Breast epithelium (tissue), 4 donors: ENCODE results near the gene GTF2H2. TPM values are rescaled to one million over a fixed set of nuclear protein-coding genes. Genes with fewer than 3 reads are reported as not detected.
"Not testable (repeated sequence)": the region's sequence is repeated elsewhere in the genome, so short reads cannot be mapped to it uniquely, and the experiment has no call there.

Experiments used
- DNase-seq, 2 donors: peaks; one replicate each; pipeline ENCODE4 v3.0.0-alpha.2; 2019; ENCODE audit warnings: low spot score in 2 of 2
- H3K27ac ChIP-seq, 2 donors: fragments of 200-600 bp; sonication (generic) in 1 of 2; one replicate each; pipeline ENCODE4 v1.5.1; 2016 to 2019; ENCODE audit warnings: mild to moderate bottlenecking in 1 of 2
- H3K27me3 ChIP-seq, 2 donors: fragments of 200-600 bp; sonication (generic) in 1 of 2; one replicate each; pipeline versions ENCODE4 v1.5.1 to v1.6.0; 2017 to 2019; ENCODE audit warnings: control low read depth in 1 of 2, mild to moderate bottlenecking in 1 of 2
- H3K36me3 ChIP-seq: fragments of 200-600 bp; one replicate; pipeline ENCODE4 v1.5.1; 2019
- H3K4me1 ChIP-seq, 2 donors: fragments of 200-600 bp; sonication (generic); one replicate each; pipeline ENCODE4 v1.5.1; 2016 to 2019; ENCODE audit warnings: control low read depth in 1 of 2
- H3K4me3 ChIP-seq, 3 donors: fragments of 200-600 bp; sonication (generic); 1 replicate in 2 of 3; 2 replicates in 1 of 3; pipeline ENCODE4 v1.5.1; 2016 to 2019; ENCODE audit warnings: mild to moderate bottlenecking in 3 of 3, moderate library complexity in 2 of 3
- H3K9me3 ChIP-seq, 2 donors: fragments of 200-600 bp; sonication (generic) in 1 of 2; one replicate each; pipeline ENCODE4 v1.5.1; 2016 to 2019; ENCODE audit warnings: control low read depth in 1 of 2
- CTCF ChIP-seq, 3 donors: fragments of 450-650 bp; IDR thresholded peaks; one replicate each; pipeline ENCODE4 v1.5.1; 2016 to 2017; ENCODE audit warnings: antibody characterized with exemption in 3 of 3, mild to moderate bottlenecking in 3 of 3, moderate library complexity in 3 of 3
- POLR2A ChIP-seq: fragments of 450-650 bp; IDR thresholded peaks from one replicate; pipeline ENCODE4 v1.6.1; 2016; ENCODE audit warnings: antibody characterized with exemption, mild to moderate bottlenecking, moderate library complexity
- POLR2AphosphoS5 ChIP-seq, 3 donors: sonication (generic); formaldehyde crosslinking; IDR thresholded peaks; one replicate each; pipeline ENCODE4 v1.6.1; 2017; ENCODE audit warnings: antibody characterized with exemption in 3 of 3
- intact Hi-C: fragments of 100-400 bp; cut with DNase I; formaldehyde crosslinking; loops from one replicate; pipeline ENCODE4 v1.15.1; 2023; ENCODE audit warnings: low total_unique reads
- total RNA-seq, 3 donors: library from RNA; depleted of rRNA; stranded (reverse); fragments of >200 nt; gene quantifications; one replicate each; pipeline ENCODE4 v1.1.0, GENCODE V29; 2016

The GTF2H2 gene
- total RNA-seq, 3 donors from 2014 or later: 10.7 to 25.3 (median 23.9) TPM

- intact Hi-C loops, H3K36me3 ChIP-seq, H3K4me1 ChIP-seq, H3K9me3 ChIP-seq, H3K27me3 ChIP-seq, H3K27ac ChIP-seq, DNase-seq, H3K4me3 ChIP-seq: not testable (repeated sequence)
Observed at GRCh38 chr5:71044808-71045207, 22.7 kb downstream of the GTF2H2 start.

DNA sequence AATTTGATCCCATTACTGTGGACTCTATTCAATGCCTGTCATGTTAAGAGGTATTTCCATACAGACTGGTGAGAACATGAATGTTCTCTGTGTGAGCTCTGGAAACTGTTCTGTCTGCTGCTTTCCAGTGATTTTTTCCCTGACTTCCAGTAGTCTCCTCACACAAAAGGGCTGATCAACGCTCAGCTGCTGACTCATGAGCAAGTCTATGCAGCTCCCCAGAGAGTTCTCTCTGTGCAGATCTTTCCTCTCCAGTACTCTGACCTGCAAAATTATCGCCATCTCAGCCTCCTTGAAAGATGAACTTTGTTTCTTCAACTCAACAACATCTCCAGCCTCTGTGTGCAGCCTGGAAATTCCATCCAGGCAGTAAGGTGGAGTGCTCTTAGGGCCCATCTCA lies 23.3 kb downstream of the GTF2H2 start:
- H3K9me3 ChIP-seq, H3K36me3 ChIP-seq, H3K27me3 ChIP-seq, DNase-seq, H3K4me3 ChIP-seq, intact Hi-C loops, H3K4me1 ChIP-seq, H3K27ac ChIP-seq: not testable (repeated sequence)

GRCh38 chr5:71031046-71031776 lies 36.3 kb downstream of the GTF2H2 start:
- intact Hi-C loops, H3K4me1 ChIP-seq, H3K9me3 ChIP-seq, H3K4me3 ChIP-seq, H3K27me3 ChIP-seq, DNase-seq, H3K27ac ChIP-seq, H3K36me3 ChIP-seq: not testable (repeated sequence)

DNA sequence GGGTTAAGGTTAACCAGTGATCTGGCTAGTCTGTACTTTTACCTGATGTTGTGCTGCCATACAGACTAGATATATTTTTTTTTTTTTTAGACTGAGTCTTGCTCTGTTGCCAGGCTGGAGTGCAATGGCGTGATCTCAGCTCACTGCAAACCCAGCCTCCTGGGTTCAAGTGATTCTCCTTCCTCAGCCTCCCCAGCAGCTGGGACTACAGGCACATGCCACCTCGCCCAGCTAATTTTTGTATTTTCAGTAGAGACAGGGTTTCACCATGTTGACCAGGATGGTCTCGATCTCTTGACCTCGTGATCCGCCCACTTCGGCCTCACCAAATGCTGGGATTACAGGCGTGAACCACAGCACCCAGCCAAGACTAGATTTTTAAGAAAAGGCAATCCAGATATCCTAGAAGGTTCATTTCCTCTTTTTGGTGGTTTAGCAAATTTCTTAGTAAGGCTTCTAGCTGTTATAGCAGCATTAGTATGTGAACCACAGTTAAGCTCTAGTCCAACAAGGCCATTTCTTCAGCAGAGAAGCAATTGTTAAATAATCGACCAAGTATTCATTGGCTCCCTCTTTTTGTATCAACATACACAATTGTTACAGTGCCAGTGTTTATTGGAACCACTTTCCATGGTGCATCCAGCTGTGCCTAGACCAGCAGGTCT lies 42.1 kb downstream of the GTF2H2 start, which contains the start of gene NAIP:
Gene NAIP, minus strand, starts transcription at position 51 of the 665 bp plus-strand sequence. CDS start 12,424 bp downstream, outside the sequence.
- H3K4me3 ChIP-seq, H3K4me1 ChIP-seq, DNase-seq, H3K27me3 ChIP-seq, H3K36me3 ChIP-seq, H3K9me3 ChIP-seq, H3K27ac ChIP-seq, intact Hi-C loops: not testable (repeated sequence)

DNA sequence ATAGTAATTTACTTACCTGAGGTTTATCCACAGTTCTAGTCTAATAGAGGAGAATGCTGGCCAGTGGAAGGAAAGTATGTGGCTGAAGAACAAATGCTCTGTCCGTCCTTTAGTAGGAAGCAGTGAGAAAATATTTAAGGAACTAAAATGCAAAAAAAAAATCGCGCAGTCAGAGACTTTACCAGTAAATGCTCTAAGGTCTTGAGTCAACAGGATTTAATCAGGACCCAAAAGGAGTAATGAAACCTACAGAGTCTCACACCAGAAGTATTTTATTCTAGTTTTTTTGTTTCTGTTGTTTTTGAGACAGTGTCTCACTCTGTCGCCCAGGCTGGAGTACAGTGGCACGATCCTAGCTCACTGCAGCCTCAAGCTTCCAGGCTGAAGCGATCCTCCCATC lies 46.8 kb downstream of the GTF2H2 start:
- H3K4me1 ChIP-seq, H3K9me3 ChIP-seq, H3K27ac ChIP-seq, DNase-seq, H3K4me3 ChIP-seq, H3K36me3 ChIP-seq, H3K27me3 ChIP-seq, intact Hi-C loops: not testable (repeated sequence)

DNA sequence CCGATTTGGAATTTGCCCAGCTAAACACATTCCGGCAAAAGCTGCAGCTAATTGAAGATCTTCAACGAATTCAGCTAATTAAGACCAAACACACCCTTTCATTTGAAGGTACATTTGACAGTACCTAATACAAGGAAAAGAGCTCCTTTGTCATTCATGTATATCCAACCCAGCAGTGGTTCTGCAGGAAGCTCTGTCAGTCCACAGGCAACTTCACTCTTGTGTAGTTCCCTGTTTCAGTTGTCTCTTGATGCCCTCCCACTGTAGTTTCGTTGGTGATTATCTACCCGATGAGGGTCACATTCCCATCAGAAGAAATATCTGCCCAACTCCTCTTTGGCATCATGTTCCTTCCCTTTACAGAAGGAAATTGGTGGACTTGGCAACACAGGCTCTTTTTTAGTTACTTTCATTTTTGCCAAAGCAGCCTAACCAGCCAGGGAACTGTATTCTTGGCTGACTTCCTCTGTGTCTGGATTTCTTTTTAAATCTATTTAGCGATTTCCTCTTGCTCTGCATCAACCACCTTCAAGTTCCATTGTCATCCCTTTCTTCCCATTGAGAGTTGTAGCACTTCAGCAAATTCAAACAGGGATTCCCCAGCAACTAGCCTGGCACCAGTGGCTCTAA lies 49.0 kb downstream of the GTF2H2 start:
- H3K4me3 ChIP-seq, H3K27ac ChIP-seq, H3K27me3 ChIP-seq, DNase-seq, H3K36me3 ChIP-seq, H3K9me3 ChIP-seq, H3K4me1 ChIP-seq, intact Hi-C loops: not testable (repeated sequence)

GRCh38 chr5:71014176-71014575 lies 53.3 kb downstream of the GTF2H2 start:
- Histone ChIP-seq H3K27me3 (no peaks in the 10 kb centered on the region), H3K4me1 (no peaks in the 10 kb centered on the region), H3K4me3 (no peak overlapping the region), H3K36me3 (no peaks in the 10 kb centered on the region), H3K9me3 (no peaks in the 10 kb centered on the region), H3K27ac (no peak overlapping the region)
- intact Hi-C loops: no loop called here
- TF ChIP-seq POLR2A (no peak), POLR2AphosphoS5 (IDR thresholded peaks at IDR 0.05) (no peak), CTCF (IDR thresholded peaks at IDR 0.05) (no peak)
- no peak for DNase-seq

- Histone ChIP-seq H3K9me3 (no peaks in the 10 kb centered on the region), H3K27ac (no peak overlapping the region), H3K4me3 (no peak overlapping the region), H3K27me3 (no peaks in the 10 kb centered on the region), H3K4me1 (no peaks in the 10 kb centered on the region), H3K36me3 (no peaks in the 10 kb centered on the region)
- intact Hi-C loops: no loop called here
- TF ChIP-seq POLR2AphosphoS5 (IDR thresholded peaks at IDR 0.05) (no peak), CTCF (IDR thresholded peaks at IDR 0.05) (no peak), POLR2A (no peak)
- DNase-seq: no peak
Observed at GRCh38 chr5:71013575-71013974, 53.9 kb downstream of the GTF2H2 start.
